ENCODE results near the gene SEC61A2. TPM values are rescaled to one million over a fixed set of nuclear protein-coding genes. Genes with fewer than 3 reads are reported as not detected.

The SEC61A2 gene
- total and polyA plus RNA-seq, 2 experiments from 2014 or later, result 8.7 to 17.6 TPM

DNA sequence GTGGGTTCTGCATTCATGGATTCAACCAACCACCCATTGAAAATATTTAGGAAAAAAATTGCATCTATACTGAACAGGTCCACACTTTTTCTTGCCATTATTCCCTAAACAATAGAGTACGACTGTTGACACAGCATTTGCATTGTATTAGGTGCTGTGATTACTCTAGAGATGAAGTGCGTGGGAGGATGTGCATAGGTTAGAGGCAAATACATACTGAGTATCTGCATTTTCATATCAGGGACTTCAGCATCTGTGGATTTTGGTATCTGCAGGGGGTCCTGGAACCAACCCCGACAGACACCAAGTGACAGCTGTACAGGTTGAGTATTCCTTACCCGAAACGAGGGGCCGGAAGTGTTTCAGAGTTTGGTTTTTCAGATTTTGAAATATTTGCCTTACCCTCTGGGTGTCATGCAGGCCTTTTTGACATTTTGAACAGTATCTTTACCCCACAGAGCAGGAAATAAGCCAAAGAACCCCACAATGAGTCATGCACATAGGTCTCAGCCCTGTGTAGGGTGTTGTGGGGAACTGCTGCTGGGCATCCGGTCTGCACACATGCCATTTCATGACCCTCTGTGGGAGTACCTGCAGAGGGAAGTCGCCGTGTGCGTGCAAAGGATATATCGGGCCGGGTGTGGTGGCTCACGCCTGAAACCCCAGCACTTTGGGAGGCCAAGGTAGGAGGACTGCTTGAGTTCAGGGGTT lies 51.7 kb downstream of the SEC61A2 start:
- H3K36me3 Mint-ChIP-seq (ENCODE audit: low read depth), result peaks cover 52% of the 10 kb centered on the region
- H3K27ac Mint-ChIP-seq, result peak overlapping the region; percentile 92
- no peaks in the 10 kb centered on the region for H3K27me3 ChIP-seq (ENCODE audit: insufficient read depth)
- H3K27me3 Mint-ChIP-seq (ENCODE audit: insufficient read depth, low read depth, poor library complexity), result peaks cover 2% of the 10 kb centered on the region
- peaks cover 46% of the 10 kb centered on the region for H3K36me3 ChIP-seq (ENCODE audit: insufficient read depth)
- no peaks in the 10 kb centered on the region for H3F3A ChIP-seq (replicated peaks; ENCODE audit: low read depth)
- H3K4me2 ChIP-seq, result no peak overlapping the region; the same call in 1 of the 2 replicates
- H2AFZ ChIP-seq, result no peak overlapping the region
- H4K20me1 ChIP-seq (replicated peaks; ENCODE audit: insufficient read depth), result peaks cover 7% of the 10 kb centered on the region
- no peaks in the 10 kb centered on the region; the same call in 1 of the 2 replicates for H3K79me2 ChIP-seq (replicated peaks; ENCODE audit: insufficient read depth)
- peak; percentile 13; the same call in 2 of the 3 replicates for ATAC-seq
- H3K4me3 Mint-ChIP-seq, result peak overlapping the region; percentile 36; the same call in 1 of the 3 replicates
- no peaks in the 10 kb centered on the region for H3K9me2 ChIP-seq (ENCODE audit: insufficient read depth)
- H3K4me1 Mint-ChIP-seq, result peaks cover 21% of the 10 kb centered on the region
- H3K9me3 Mint-ChIP-seq, result no peaks in the 10 kb centered on the region
- H3K27ac ChIP-seq (ENCODE audit: low read depth), result peak overlapping the region; percentile 24; the same call in 1 of the 2 replicates
- H3K4me1 ChIP-seq (ENCODE audit: insufficient read depth), result peaks cover 17% of the 10 kb centered on the region
- no peak for DNase-seq (ENCODE audit: low spot score)
- TF ChIP-seq ZNF114 (CRISPR knock-in tag; IDR thresholded peaks at IDR 0.05) (no peak), POLR2AphosphoS5 (IDR thresholded peaks at IDR 0.05; ENCODE audit: low read depth) (no peak)
- no peak overlapping the region for H3K4me3 ChIP-seq

DNA sequence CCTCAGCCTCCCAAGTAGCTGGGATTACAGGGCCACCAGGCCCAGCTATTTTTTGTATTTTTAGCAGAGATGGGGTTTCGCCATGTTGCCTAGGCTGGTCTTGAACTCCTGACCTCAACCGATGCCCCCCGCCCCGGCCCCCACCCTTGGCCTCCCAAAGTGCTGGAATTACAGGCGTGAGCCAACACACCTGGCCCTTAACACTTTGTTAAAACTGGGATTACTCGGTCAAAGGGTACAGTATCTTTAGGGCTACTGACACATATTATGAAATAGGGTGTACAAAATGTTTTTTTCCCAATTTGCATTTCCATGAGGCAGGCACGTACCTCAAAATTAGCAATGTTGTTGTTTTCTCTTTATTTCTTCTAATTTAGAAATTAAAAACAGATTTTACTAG lies 54.7 kb downstream of the SEC61A2 start:
- Histone ChIP-seq H3K27ac (ENCODE audit: low read depth) (no peak overlapping the region), H3K4me3 (no peak overlapping the region), H4K20me1 (replicated peaks; ENCODE audit: insufficient read depth) (peaks cover 7% of the 10 kb centered on the region), H3K36me3 (ENCODE audit: insufficient read depth) (peaks cover 19% of the 10 kb centered on the region; the same call in 1 of the 2 replicates), H3F3A (replicated peaks; ENCODE audit: low read depth) (no peaks in the 10 kb centered on the region), H3K27me3 (ENCODE audit: insufficient read depth) (no peaks in the 10 kb centered on the region), H3K4me2 (no peak overlapping the region), H3K4me1 (ENCODE audit: insufficient read depth) (peaks cover 17% of the 10 kb centered on the region), H3K9me2 (ENCODE audit: insufficient read depth) (no peaks in the 10 kb centered on the region), H3K79me2 (replicated peaks; ENCODE audit: insufficient read depth) (peaks cover 29% of the 10 kb centered on the region), H2AFZ (no peak overlapping the region)
- Mint-ChIP-seq H3K9me3 (0 out of 3 replicates have a peak, but pooled peaks cover 3% of the 10 kb centered on the region), H3K36me3 (ENCODE audit: low read depth) (peaks cover 44% of the 10 kb centered on the region), H3K27ac (no peak overlapping the region), H3K4me1 (peaks cover 31% of the 10 kb centered on the region), H3K27me3 (ENCODE audit: insufficient read depth, low read depth, poor library complexity) (peaks cover 2% of the 10 kb centered on the region), H3K4me3 (no peak overlapping the region)
- DNase-seq (ENCODE audit: low spot score) (no peak), ATAC-seq (no peak)
- TF ChIP-seq ZNF331 (CRISPR knock-in tag; IDR thresholded peaks at IDR 0.05; ENCODE audit: low read depth), result no peak
- no peak for TF ChIP-seq ZNF114 (CRISPR knock-in tag; IDR thresholded peaks at IDR 0.05)
- TF ChIP-seq CREB1 (CRISPR knock-in tag; IDR thresholded peaks at IDR 0.05; ENCODE audit: low read depth), result no peak
- no peak for TF ChIP-seq JUNB (IDR thresholded peaks at IDR 0.05; ENCODE audit: unreplicated experiment)
- no peak for TF ChIP-seq EZH2phosphoT487 (IDR thresholded peaks at IDR 0.05; ENCODE audit: unreplicated experiment)
- TF ChIP-seq EZH2 (IDR thresholded peaks at IDR 0.05; ENCODE audit: low read depth, unreplicated experiment), result no peak
- TF ChIP-seq NANOG (IDR thresholded peaks at IDR 0.05; ENCODE audit: borderline replicate concordance), result no peak
- TF ChIP-seq, protein P1, sequence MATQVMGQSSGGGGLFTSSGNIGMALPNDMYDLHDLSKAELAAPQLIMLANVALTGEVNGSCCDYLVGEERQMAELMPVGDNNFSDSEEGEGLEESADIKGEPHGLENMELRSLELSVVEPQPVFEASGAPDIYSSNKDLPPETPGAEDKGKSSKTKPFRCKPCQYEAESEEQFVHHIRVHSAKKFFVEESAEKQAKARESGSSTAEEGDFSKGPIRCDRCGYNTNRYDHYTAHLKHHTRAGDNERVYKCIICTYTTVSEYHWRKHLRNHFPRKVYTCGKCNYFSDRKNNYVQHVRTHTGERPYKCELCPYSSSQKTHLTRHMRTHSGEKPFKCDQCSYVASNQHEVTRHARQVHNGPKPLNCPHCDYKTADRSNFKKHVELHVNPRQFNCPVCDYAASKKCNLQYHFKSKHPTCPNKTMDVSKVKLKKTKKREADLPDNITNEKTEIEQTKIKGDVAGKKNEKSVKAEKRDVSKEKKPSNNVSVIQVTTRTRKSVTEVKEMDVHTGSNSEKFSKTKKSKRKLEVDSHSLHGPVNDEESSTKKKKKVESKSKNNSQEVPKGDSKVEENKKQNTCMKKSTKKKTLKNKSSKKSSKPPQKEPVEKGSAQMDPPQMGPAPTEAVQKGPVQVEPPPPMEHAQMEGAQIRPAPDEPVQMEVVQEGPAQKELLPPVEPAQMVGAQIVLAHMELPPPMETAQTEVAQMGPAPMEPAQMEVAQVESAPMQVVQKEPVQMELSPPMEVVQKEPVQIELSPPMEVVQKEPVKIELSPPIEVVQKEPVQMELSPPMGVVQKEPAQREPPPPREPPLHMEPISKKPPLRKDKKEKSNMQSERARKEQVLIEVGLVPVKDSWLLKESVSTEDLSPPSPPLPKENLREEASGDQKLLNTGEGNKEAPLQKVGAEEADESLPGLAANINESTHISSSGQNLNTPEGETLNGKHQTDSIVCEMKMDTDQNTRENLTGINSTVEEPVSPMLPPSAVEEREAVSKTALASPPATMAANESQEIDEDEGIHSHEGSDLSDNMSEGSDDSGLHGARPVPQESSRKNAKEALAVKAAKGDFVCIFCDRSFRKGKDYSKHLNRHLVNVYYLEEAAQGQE (IDR thresholded peaks at IDR 0.05; ENCODE audit: unreplicated experiment), result no peak
- TF ChIP-seq POLR2AphosphoS5 (IDR thresholded peaks at IDR 0.05; ENCODE audit: low read depth), result no peak
- TF ChIP-seq, protein P2, sequence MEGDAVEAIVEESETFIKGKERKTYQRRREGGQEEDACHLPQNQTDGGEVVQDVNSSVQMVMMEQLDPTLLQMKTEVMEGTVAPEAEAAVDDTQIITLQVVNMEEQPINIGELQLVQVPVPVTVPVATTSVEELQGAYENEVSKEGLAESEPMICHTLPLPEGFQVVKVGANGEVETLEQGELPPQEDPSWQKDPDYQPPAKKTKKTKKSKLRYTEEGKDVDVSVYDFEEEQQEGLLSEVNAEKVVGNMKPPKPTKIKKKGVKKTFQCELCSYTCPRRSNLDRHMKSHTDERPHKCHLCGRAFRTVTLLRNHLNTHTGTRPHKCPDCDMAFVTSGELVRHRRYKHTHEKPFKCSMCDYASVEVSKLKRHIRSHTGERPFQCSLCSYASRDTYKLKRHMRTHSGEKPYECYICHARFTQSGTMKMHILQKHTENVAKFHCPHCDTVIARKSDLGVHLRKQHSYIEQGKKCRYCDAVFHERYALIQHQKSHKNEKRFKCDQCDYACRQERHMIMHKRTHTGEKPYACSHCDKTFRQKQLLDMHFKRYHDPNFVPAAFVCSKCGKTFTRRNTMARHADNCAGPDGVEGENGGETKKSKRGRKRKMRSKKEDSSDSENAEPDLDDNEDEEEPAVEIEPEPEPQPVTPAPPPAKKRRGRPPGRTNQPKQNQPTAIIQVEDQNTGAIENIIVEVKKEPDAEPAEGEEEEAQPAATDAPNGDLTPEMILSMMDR (conservative IDR thresholded peaks at IDR 0.05; ENCODE audit: low read depth in 2 of 2), result no peak

Data from GM23338 (cell line).